G401 (cell line): ENCODE results near the gene ZNF491. TPM values are rescaled to one million over a fixed set of nuclear protein-coding genes. Genes with fewer than 3 reads are reported as not detected.

Experiments used
- DNase-seq: peaks from one replicate; pipeline ENCODE4 v3.0.0-alpha.2; 2015; ENCODE audit warnings: low spot score
- in situ Hi-C: cut with HindIII; loops from 2 replicates; pipeline ENCODE4 v1.10.0; 2016; ENCODE audit warnings: low sequenced_read_pairs, mixed read lengths
- total RNA-seq: library from RNA; depleted of rRNA; stranded (reverse); fragments of >200 nt; shearing (Covaris generic); gene quantifications from 2 replicates; pipeline ENCODE4 v1.2.3, GENCODE V29; 2014; rRNA removed

ZNF491 gene
- total RNA-seq, 1 experiment from 2014 or later = not detected

DNA sequence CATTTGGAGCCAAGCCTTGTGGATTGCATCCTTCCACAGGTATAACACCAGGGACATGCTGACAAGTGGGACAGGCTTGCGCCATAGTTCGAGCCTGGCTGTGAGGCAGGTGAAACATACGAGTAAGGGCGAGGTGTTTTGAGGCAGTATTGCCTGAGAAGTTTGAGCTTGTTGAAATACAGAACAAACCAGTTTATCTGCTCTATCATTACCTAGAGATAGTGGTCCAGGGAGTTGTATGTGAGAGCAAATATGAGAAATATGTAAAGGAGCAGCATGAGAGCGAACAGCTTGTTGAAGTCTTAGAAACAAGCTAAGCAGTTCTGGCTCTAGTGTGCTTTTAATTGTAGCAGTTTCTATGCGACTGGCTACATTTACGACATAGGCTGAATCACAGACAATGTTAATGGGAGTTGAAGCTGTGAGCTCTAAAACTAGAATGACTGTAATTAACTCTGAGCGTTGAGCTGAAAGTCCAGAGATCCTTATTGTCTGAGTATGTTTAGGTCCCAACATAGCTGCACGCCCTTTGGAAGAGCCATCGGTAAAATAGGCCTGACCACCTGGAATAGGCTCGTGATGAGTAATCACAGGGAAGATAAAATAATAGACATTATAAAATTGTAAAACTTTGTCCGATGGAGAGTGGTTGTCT, 58.4 kb downstream of the ZNF491 start:
- in situ Hi-C loops = no loop called here
- DNase-seq = no peak

Other genes starting within 250 kb of the ZNF491 start
- gene ELOF1, start 239.3 kb upstream of the ZNF491 start, total RNA-seq = 54.0 and 57.8 TPM in 2 replicates
- gene ACP5, start 220.9 kb upstream of the ZNF491 start, total RNA-seq = not detected in 2 replicates
- 28.9 and 35.6 TPM in 2 replicates for gene ZNF627, start 201.0 kb upstream of the ZNF491 start, total RNA-seq
- 11.3 and 14.0 TPM in 2 replicates for gene ZNF823, start 59.6 kb upstream of the ZNF491 start, total RNA-seq
- 0.14 TPM in 1 of 2 replicates, not detected in the other for gene ZNF441, start 31.5 kb upstream of the ZNF491 start, total RNA-seq
- 7.3 and 13.1 TPM in 2 replicates for gene ZNF440, start 15.8 kb downstream of the ZNF491 start, total RNA-seq
- gene ZNF439, start 50.2 kb downstream of the ZNF491 start, total RNA-seq = 0.20 TPM in 1 of 2 replicates, not detected in the other
- gene ZNF69, start 89.3 kb downstream of the ZNF491 start, total RNA-seq = 6.5 and 9.9 TPM in 2 replicates
- 10.3 and 11.3 TPM in 2 replicates for gene ZNF700, start 126.6 kb downstream of the ZNF491 start, total RNA-seq
- 0.41 and 0.55 TPM in 2 replicates for gene ZNF763, start 166.5 kb downstream of the ZNF491 start, total RNA-seq
- 0.43 TPM in 1 of 2 replicates, not detected in the other for gene ZNF433, start 237.2 kb downstream of the ZNF491 start, total RNA-seq